ENCODE measurements around the gene FRMD4B. TPM values are rescaled to one million over a fixed set of nuclear protein-coding genes. Genes with fewer than 3 reads are reported as not detected.

FRMD4B gene
- polyA plus RNA-seq, 2 donors, result 18.6 to 21.0 TPM

- no peaks in the 10 kb centered on the region for H3K27me3 ChIP-seq (ENCODE audit: control insufficient read depth in 1 of 2, insufficient read depth in 2 of 2, low read length in 2 of 2)
- peaks cover 0 to 9% of the 10 kb centered on the region in 2 donors for H3K36me3 ChIP-seq (ENCODE audit: control insufficient read depth in 2 of 2, insufficient read depth in 2 of 2, low read length in 1 of 2)
- 43 to 44% methylated on average over 6 of the region's 6 CpGs for WGBS, 2 donors
- peaks cover 0 to 5% of the 10 kb centered on the region in 2 donors for H3K4me1 ChIP-seq (ENCODE audit: control insufficient read depth in 2 of 2, insufficient read depth in 2 of 2, low read length in 1 of 2)
- H3K4me3 ChIP-seq (ENCODE audit: low read depth in 1 of 2, low read length in 2 of 2), result peak overlapping the region; percentile 50 to 93
- no peaks in the 10 kb centered on the region for H3K9me3 ChIP-seq (ENCODE audit: control insufficient read depth in 2 of 2, insufficient read depth in 1 of 2, low read depth in 1 of 2, low read length in 1 of 2)
- H3K27ac ChIP-seq (ENCODE audit: low read depth in 2 of 2, low read length in 1 of 2), result peak overlapping the region; percentile 86 to 90
These were observed 185.9 kb downstream of the FRMD4B start for GRCh38 chr3:69199942-69200341.

GRCh38 chr3:69197922-69198530 is 187.9 kb downstream of the FRMD4B start:
- Histone ChIP-seq H3K4me1 (ENCODE audit: control insufficient read depth in 2 of 2, insufficient read depth in 2 of 2, low read length in 1 of 2) (no peaks in the 10 kb centered on the region), H3K9me3 (ENCODE audit: control insufficient read depth in 2 of 2, insufficient read depth in 1 of 2, low read depth in 1 of 2, low read length in 1 of 2) (no peaks in the 10 kb centered on the region), H3K27me3 (ENCODE audit: control insufficient read depth in 1 of 2, insufficient read depth in 2 of 2, low read length in 2 of 2) (no peaks in the 10 kb centered on the region), H3K27ac (ENCODE audit: low read depth in 2 of 2, low read length in 1 of 2) (no peak overlapping the region), H3K4me3 (ENCODE audit: low read depth in 1 of 2, low read length in 2 of 2) (peak overlapping the region in 1 of 2 donors; percentile 93), H3K36me3 (ENCODE audit: control insufficient read depth in 2 of 2, insufficient read depth in 2 of 2, low read length in 1 of 2) (peaks cover 0 to 12% of the 10 kb centered on the region in 2 donors)
- WGBS, 2 donors, result 79 to 90% methylated on average over 8 of the region's 8 CpGs

GRCh38 chr3:69197455-69197854 is 188.4 kb downstream of the FRMD4B start:
- H3K4me3 ChIP-seq (ENCODE audit: low read depth in 1 of 2, low read length in 2 of 2), result no peak overlapping the region
- no peaks in the 10 kb centered on the region for H3K4me1 ChIP-seq (ENCODE audit: control insufficient read depth in 2 of 2, insufficient read depth in 2 of 2, low read length in 1 of 2)
- no peak overlapping the region for H3K27ac ChIP-seq (ENCODE audit: low read depth in 2 of 2, low read length in 1 of 2)
- H3K36me3 ChIP-seq (ENCODE audit: control insufficient read depth in 2 of 2, insufficient read depth in 2 of 2, low read length in 1 of 2), result peaks cover 0 to 15% of the 10 kb centered on the region in 2 donors
- no peaks in the 10 kb centered on the region for H3K9me3 ChIP-seq (ENCODE audit: control insufficient read depth in 2 of 2, insufficient read depth in 1 of 2, low read depth in 1 of 2, low read length in 1 of 2)
- no peaks in the 10 kb centered on the region for H3K27me3 ChIP-seq (ENCODE audit: control insufficient read depth in 1 of 2, insufficient read depth in 2 of 2, low read length in 2 of 2)
- 71 to 79% methylated on average over 6 of the region's 6 CpGs for WGBS, 2 donors

- peaks cover 0 to 17% of the 10 kb centered on the region in 2 donors for H3K36me3 ChIP-seq (ENCODE audit: control insufficient read depth in 2 of 2, insufficient read depth in 2 of 2, low read length in 1 of 2)
- no peaks in the 10 kb centered on the region for H3K27me3 ChIP-seq (ENCODE audit: control insufficient read depth in 1 of 2, insufficient read depth in 2 of 2, low read length in 2 of 2)
- no peaks in the 10 kb centered on the region for H3K4me1 ChIP-seq (ENCODE audit: control insufficient read depth in 2 of 2, insufficient read depth in 2 of 2, low read length in 1 of 2)
- 92 to 93% methylated on average over 3 of the region's 3 CpGs for WGBS, 2 donors
- no peaks in the 10 kb centered on the region for H3K9me3 ChIP-seq (ENCODE audit: control insufficient read depth in 2 of 2, insufficient read depth in 1 of 2, low read depth in 1 of 2, low read length in 1 of 2)
- no peak overlapping the region for H3K4me3 ChIP-seq (ENCODE audit: low read depth in 1 of 2, low read length in 2 of 2)
- no peak overlapping the region for H3K27ac ChIP-seq (ENCODE audit: low read depth in 2 of 2, low read length in 1 of 2)
These were observed 189.0 kb downstream of the FRMD4B start for GRCh38 chr3:69196876-69197275.

- H3K4me3 ChIP-seq (ENCODE audit: low read depth in 1 of 2, low read length in 2 of 2), result no peak overlapping the region
- no peaks in the 10 kb centered on the region for H3K4me1 ChIP-seq (ENCODE audit: control insufficient read depth in 2 of 2, insufficient read depth in 2 of 2, low read length in 1 of 2)
- H3K27me3 ChIP-seq (ENCODE audit: control insufficient read depth in 1 of 2, insufficient read depth in 2 of 2, low read length in 2 of 2), result no peaks in the 10 kb centered on the region
- H3K36me3 ChIP-seq (ENCODE audit: control insufficient read depth in 2 of 2, insufficient read depth in 2 of 2, low read length in 1 of 2), result peaks cover 0 to 17% of the 10 kb centered on the region in 2 donors
- no peaks in the 10 kb centered on the region for H3K9me3 ChIP-seq (ENCODE audit: control insufficient read depth in 2 of 2, insufficient read depth in 1 of 2, low read depth in 1 of 2, low read length in 1 of 2)
- H3K27ac ChIP-seq (ENCODE audit: low read depth in 2 of 2, low read length in 1 of 2), result no peak overlapping the region
- 69 to 70% methylated on average over 7 of the region's 7 CpGs for WGBS, 2 donors
These were observed 191.3 kb downstream of the FRMD4B start for GRCh38 chr3:69194431-69195165.

GRCh38 chr3:69193749-69194148 is 192.1 kb downstream of the FRMD4B start:
- Histone ChIP-seq H3K36me3 (ENCODE audit: control insufficient read depth in 2 of 2, insufficient read depth in 2 of 2, low read length in 1 of 2) (peaks cover 0 to 17% of the 10 kb centered on the region in 2 donors), H3K4me3 (ENCODE audit: low read depth in 1 of 2, low read length in 2 of 2) (no peak overlapping the region)
- WGBS, 2 donors, result 83 to 85% methylated on average over 3 of the region's 3 CpGs

GRCh38 chr3:69191516-69191915 is 194.4 kb downstream of the FRMD4B start:
- Histone ChIP-seq H3K27ac (ENCODE audit: low read depth in 2 of 2, low read length in 1 of 2) (no peak overlapping the region), H3K4me3 (ENCODE audit: low read depth in 1 of 2, low read length in 2 of 2) (no peak overlapping the region), H3K4me1 (ENCODE audit: control insufficient read depth in 2 of 2, insufficient read depth in 2 of 2, low read length in 1 of 2) (no peaks in the 10 kb centered on the region), H3K27me3 (ENCODE audit: control insufficient read depth in 1 of 2, insufficient read depth in 2 of 2, low read length in 2 of 2) (no peaks in the 10 kb centered on the region), H3K9me3 (ENCODE audit: control insufficient read depth in 2 of 2, insufficient read depth in 1 of 2, low read depth in 1 of 2, low read length in 1 of 2) (no peaks in the 10 kb centered on the region), H3K36me3 (ENCODE audit: control insufficient read depth in 2 of 2, insufficient read depth in 2 of 2, low read length in 1 of 2) (peaks cover 0 to 10% of the 10 kb centered on the region in 2 donors)

More at GRCh38 chr3:69193749-69194148, 192.1 kb downstream of the FRMD4B start:
- Histone ChIP-seq H3K4me1 (ENCODE audit: control insufficient read depth in 2 of 2, insufficient read depth in 2 of 2, low read length in 1 of 2) (no peaks in the 10 kb centered on the region), H3K27ac (ENCODE audit: low read depth in 2 of 2, low read length in 1 of 2) (no peak overlapping the region), H3K27me3 (ENCODE audit: control insufficient read depth in 1 of 2, insufficient read depth in 2 of 2, low read length in 2 of 2) (no peaks in the 10 kb centered on the region), H3K9me3 (ENCODE audit: control insufficient read depth in 2 of 2, insufficient read depth in 1 of 2, low read depth in 1 of 2, low read length in 1 of 2) (no peaks in the 10 kb centered on the region)

- Histone ChIP-seq H3K36me3 (ENCODE audit: control insufficient read depth in 2 of 2, insufficient read depth in 2 of 2, low read length in 1 of 2) (peaks cover 0 to 7% of the 10 kb centered on the region in 2 donors), H3K4me1 (ENCODE audit: control insufficient read depth in 2 of 2, insufficient read depth in 2 of 2, low read length in 1 of 2) (no peaks in the 10 kb centered on the region), H3K27me3 (ENCODE audit: control insufficient read depth in 1 of 2, insufficient read depth in 2 of 2, low read length in 2 of 2) (no peaks in the 10 kb centered on the region), H3K27ac (ENCODE audit: low read depth in 2 of 2, low read length in 1 of 2) (no peak overlapping the region), H3K4me3 (ENCODE audit: low read depth in 1 of 2, low read length in 2 of 2) (no peak overlapping the region), H3K9me3 (ENCODE audit: control insufficient read depth in 2 of 2, insufficient read depth in 1 of 2, low read depth in 1 of 2, low read length in 1 of 2) (no peaks in the 10 kb centered on the region)
- 85% methylated on average over 4 of the region's 4 CpGs for WGBS, 2 donors
These were observed 196.4 kb downstream of the FRMD4B start for GRCh38 chr3:69189487-69189886.

GRCh38 chr3:69186575-69187093 is 199.3 kb downstream of the FRMD4B start:
- H3K27ac ChIP-seq (ENCODE audit: low read depth in 2 of 2, low read length in 1 of 2), result no peak overlapping the region
- WGBS, 2 donors, result 93 to 97% methylated on average over 4 of the region's 4 CpGs
- peaks cover 0 to 2% of the 10 kb centered on the region in 2 donors for H3K36me3 ChIP-seq (ENCODE audit: control insufficient read depth in 2 of 2, insufficient read depth in 2 of 2, low read length in 1 of 2)
- H3K4me3 ChIP-seq (ENCODE audit: low read depth in 1 of 2, low read length in 2 of 2), result no peak overlapping the region
- H3K4me1 ChIP-seq (ENCODE audit: control insufficient read depth in 2 of 2, insufficient read depth in 2 of 2, low read length in 1 of 2), result no peaks in the 10 kb centered on the region
- no peaks in the 10 kb centered on the region for H3K9me3 ChIP-seq (ENCODE audit: control insufficient read depth in 2 of 2, insufficient read depth in 1 of 2, low read depth in 1 of 2, low read length in 1 of 2)
- H3K27me3 ChIP-seq (ENCODE audit: control insufficient read depth in 1 of 2, insufficient read depth in 2 of 2, low read length in 2 of 2), result no peaks in the 10 kb centered on the region

Data from esophagus (tissue), 2 donors.